UCSD-AML1 (cell line): ENCODE data around the gene AKAP8.
"Not testable (repeated sequence)": the region's sequence is repeated elsewhere in the genome, so short reads cannot be mapped to it uniquely, and the experiment has no call there.

Experiments used
- DNase-seq: peaks from one replicate; lab custom pipeline; 2025; ENCODE audit not compliant: unreplicated experiment; lab: John Stamatoyannopoulos, UW

The AKAP8 gene

DNA sequence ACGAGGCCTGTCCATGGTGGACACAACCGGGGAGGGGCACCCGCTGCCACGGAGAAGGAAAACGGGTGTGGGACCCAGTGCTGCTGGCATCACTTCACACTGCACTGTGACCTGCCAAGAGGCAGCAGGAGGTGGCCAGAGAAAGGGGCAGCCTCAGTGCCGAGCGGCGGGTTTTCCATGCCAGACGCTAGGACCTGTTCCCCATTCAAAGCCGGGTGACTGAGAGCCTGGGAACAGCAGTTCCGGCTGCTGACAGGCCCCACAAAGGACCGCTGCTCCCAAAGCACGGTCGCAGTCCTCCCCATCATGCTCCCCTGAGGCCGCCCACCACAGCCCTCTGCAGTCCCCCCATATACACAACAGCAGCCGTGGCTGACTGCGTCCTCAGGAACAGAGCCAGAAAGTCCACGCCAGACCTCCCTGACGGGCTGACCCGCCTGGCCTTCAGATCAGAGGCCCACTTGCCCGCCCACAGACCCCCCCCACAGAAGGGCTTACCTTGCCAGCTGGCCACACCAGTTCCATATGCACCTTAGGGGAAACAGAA is 5.4 kb downstream of the AKAP8 start:
- DNase-seq = no peak

GRCh38 chr19:15373644-15374043 is 5.9 kb downstream of the AKAP8 start:
- no peak for DNase-seq

GRCh38 chr19:15372891-15373301 is 6.7 kb downstream of the AKAP8 start:
- no peak for DNase-seq

DNA sequence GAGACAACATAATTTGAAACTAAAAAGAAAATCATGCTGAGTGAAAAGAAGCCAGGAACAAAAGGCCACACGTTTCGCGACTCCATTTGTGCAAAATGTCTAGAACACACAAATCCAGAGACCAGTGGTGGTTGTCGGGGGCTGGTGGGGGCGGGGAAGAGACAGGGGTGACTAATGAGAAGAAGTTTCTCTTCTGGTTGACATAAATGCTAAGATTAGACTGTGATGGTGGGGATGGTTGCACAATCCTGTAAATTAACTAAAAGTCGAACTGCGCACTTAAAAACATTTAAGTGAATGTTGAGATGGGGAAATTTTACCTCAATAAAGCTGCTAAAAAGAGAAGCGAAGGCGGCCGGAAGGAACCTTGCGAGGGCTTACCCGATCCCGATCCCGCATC is 7.1 kb downstream of the AKAP8 start:
- DNase-seq = no peak

- DNase-seq = no peak
Measured at GRCh38 chr19:15371786-15372380, 7.7 kb downstream of the AKAP8 start.

DNA sequence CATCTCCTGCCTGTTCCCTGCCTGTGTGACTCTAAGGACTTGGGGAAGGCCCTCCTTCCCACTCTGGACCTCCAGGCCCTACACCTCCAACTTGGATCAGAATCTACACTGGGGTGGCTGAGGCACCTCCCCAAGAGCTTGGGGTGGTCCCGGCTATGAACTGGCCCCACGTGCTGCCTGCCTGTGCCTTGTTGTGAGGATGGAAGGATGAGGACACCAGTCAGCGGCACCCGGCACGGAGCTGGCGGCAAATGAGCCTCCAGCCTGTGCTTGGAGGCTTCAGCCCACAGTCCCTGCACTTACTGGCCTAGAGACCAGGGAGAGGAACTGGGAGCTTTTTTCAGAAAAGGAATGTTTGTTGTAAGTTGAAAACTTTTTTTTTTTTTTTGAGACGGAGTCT is 8.5 kb downstream of the AKAP8 start:
- no peak for DNase-seq

GRCh38 chr19:15369594-15369891 is 10.0 kb downstream of the AKAP8 start:
- DNase-seq = no peak

GRCh38 chr19:15368798-15369593 is 10.6 kb downstream of the AKAP8 start:
- DNase-seq = no peak

DNA sequence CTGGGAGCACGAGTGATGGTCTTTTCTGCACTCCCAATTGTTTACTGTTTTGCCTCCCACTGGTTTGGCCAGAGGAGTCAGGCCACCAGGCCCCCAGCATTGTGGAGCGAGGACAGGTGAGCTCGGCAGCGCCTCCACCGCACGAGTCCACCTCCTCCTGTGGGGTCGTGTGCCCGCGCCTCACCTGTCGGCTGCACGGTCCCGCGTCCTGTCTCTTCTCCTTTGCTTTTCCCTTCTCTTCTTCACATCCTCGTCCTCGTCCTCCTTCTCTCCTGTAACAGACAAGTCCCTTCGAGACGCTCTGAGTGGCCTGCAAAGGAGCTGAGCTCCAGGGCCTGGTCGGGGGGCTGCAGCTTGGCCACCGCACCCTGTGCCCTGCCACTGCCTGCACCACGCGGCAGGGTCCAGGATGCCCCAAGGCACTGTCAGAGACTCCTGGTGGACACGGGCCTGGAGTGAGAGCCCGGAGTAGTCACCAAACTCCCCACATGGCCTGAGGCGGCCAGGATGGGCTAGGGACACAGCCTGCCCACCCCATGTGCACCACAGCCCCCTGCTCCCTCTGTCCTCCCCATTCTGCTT is 11.4 kb downstream of the AKAP8 start:
- DNase-seq = no peak

- DNase-seq = no peak
Measured at GRCh38 chr19:15367439-15367838, 12.1 kb downstream of the AKAP8 start.

DNA sequence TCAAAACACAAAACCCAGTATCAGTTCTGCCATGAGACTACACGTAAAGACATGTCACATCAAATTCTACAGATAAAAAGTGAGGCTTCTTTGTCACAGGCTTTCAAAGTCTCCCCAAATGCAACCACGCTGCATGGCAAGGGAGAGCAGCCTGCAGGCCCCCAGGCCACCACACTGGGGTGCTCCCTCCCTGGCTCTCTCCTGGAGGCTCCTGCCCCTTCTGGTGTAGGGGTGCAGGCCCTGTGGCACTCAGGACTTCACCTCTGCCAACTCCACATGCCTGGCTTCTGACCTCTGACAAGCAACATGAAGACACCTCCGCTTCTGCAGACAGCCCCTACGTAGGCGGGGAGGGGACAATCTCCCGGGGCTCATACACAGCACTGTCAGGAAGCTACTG is 14.3 kb downstream of the AKAP8 start:
- no peak for DNase-seq

DNA sequence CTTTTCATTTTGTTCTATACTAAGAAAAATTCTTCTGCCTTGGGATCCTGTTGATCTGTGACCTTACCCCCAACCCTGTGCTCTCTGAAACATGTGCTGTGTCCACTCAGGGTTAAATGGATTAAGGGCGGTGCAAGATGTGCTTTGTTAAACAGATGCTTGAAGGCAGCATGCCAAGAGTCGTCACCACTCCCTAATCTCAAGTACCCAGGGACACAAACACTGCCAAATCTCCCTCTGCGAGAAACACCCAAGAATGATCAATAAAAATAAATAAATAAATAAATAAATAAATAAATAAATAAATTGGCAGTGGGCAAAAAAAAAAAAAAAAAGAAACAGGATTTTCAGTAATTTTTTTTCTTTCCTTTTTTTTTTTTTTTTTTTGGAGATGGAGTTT is 15.8 kb downstream of the AKAP8 start:
- DNase-seq = not testable (repeated sequence)

GRCh38 chr19:15363048-15363447 is 16.5 kb downstream of the AKAP8 start:
- DNase-seq = not testable (repeated sequence)

DNA sequence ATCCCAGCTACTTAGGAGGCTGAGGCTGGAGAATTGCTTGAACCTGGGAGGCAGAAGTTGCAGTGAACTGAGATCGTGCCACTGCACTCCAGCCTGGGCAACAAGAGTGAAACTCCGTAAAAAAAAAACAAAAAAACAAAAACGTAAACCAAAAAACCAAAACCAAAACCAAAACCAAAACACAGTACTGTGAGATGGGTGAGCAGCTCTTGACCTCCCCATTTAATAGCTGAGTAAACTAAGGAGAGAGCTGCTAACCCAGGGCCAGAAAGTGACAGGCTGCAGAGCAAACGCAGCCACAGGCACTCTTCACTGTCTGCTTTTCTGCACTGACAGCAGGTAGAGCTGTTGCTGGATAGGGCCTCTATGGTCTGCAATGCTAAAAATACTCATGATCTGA is 19.6 kb downstream of the AKAP8 start:
- not testable (repeated sequence) for DNase-seq

- no peak for DNase-seq
Measured at GRCh38 chr19:15358918-15359317, 20.7 kb downstream of the AKAP8 start.

- DNase-seq = no peak
Measured at GRCh38 chr19:15357906-15358305, 21.7 kb downstream of the AKAP8 start.

DNA sequence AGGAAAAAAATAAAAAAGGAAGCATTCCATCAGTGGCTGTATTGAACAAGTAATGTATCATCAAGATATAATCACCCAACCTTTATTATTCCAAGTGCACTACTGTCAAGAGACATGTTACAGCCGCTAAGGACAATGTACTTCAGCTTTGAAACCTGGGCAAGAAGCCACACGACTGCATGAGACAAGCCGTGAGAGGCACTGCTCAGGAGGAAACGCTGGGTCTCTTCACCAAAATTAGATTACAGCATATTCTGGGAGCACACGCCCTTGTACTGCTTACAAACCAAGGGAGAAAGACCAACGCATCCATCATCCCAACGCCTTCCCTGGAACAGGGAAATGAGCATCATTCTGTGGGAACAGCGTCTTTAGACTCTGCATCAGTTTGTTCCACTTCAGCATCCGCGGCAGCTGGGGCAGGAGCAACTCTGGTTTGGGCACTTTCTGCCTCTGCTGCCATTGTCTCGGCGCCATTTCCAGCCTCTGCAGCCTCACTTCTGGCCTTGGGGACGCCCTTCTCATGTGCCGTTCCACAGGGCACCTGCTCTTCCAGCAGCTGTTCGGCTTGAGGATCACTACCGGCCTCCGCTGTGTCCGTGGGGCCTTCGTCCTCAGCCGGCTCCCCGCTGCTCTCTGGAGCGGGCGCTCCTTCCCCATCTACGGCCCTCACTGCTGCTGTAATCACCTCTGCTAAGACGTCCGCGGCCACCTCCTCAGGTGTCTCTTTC is 24.9 kb downstream of the AKAP8 start:
- no peak for DNase-seq

DNA sequence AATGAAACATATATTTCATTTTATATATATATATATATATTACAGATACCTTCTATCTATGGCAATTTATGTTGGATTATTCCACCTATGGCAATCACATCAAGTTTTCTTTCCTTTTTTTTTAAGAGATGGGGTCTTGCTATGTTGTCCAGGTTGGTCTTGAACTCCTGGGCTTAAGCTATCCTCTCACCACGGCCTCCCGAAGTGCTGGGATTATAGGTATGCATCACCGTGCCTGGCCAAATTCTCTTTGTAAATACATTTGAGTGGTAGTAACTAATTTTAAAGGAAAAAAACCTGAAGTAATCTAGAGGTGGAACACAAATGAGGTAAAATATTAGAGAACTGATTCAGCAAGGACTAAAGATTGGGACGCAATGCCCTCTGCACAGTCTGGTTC is 25.7 kb downstream of the AKAP8 start:
- DNase-seq = no peak

GRCh38 chr19:15352535-15352934 is 27.1 kb downstream of the AKAP8 start:
- not testable (repeated sequence) for DNase-seq

- DNase-seq = not testable (repeated sequence)
Measured at GRCh38 chr19:15341328-15341727, 38.3 kb downstream of the AKAP8 start.

DNA sequence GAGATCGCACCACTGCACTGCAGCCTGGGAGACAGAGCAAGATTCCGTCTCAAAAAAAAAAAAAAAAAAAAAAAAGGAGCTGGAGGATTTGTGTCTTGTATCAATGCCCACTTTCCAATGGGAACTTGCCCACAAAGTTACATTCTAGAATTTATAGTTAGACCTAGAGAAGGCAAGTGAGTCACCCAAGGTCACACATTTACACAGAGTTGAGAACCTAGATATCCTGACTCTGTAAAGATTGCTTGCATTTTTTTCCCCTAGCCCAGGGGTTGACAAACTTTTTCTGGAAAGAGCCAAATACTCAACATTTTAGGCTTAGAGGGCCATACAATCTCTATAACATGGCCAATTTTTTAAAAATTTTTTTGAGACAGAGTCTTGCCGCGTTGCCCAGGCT is 39.5 kb downstream of the AKAP8 start:
- no peak for DNase-seq

- DNase-seq = no peak
Measured at GRCh38 chr19:15337202-15337601, 42.4 kb downstream of the AKAP8 start.
